SIG-M5 treated with dmso at 0.1 percent for 504 hours (cell line): ENCODE data around the gene GALNT14.

Source experiments
- DNase-seq: peaks from one replicate; lab custom pipeline; 2025; ENCODE audit not compliant: unreplicated experiment; lab: John Stamatoyannopoulos, UW

GALNT14 gene

GRCh38 chr2:31136000-31136399 lies 2.2 kb downstream of the GALNT14 start:
- DNase-seq: no peak

- no peak for DNase-seq
Observed at GRCh38 chr2:31134480-31134879, 3.8 kb downstream of the GALNT14 start.

- no peak for DNase-seq
Observed at GRCh38 chr2:31132786-31133185, 5.5 kb downstream of the GALNT14 start.

- DNase-seq: no peak
Observed at GRCh38 chr2:31131871-31132270, 6.4 kb downstream of the GALNT14 start.

GRCh38 chr2:31129375-31130171 lies 8.7 kb downstream of the GALNT14 start:
- no peak for DNase-seq

GRCh38 chr2:31127931-31128330 lies 10.3 kb downstream of the GALNT14 start:
- DNase-seq: no peak

GRCh38 chr2:31125918-31126695 lies 12.1 kb downstream of the GALNT14 start:
- DNase-seq: no peak

GRCh38 chr2:31124904-31125303 lies 13.3 kb downstream of the GALNT14 start:
- DNase-seq: no peak

- DNase-seq: no peak
Observed at GRCh38 chr2:31122133-31122532, 16.1 kb downstream of the GALNT14 start.

GRCh38 chr2:31113765-31114164 lies 24.5 kb downstream of the GALNT14 start:
- no peak for DNase-seq

GRCh38 chr2:31112544-31112943 lies 25.7 kb downstream of the GALNT14 start:
- DNase-seq: no peak

GRCh38 chr2:31110998-31111397 lies 27.2 kb downstream of the GALNT14 start:
- no peak for DNase-seq

- no peak for DNase-seq
Observed at GRCh38 chr2:31110431-31110830, 27.8 kb downstream of the GALNT14 start.

GRCh38 chr2:31109633-31110192 lies 28.5 kb downstream of the GALNT14 start:
- no peak for DNase-seq

GRCh38 chr2:31108561-31109286 lies 29.5 kb downstream of the GALNT14 start:
- no peak for DNase-seq

- peak; percentile 5 for DNase-seq
Observed at GRCh38 chr2:31107591-31108300, 30.5 kb downstream of the GALNT14 start.

- DNase-seq: no peak
Observed at GRCh38 chr2:31101701-31102100, 36.5 kb downstream of the GALNT14 start.

- DNase-seq: no peak
Observed at GRCh38 chr2:31097962-31098613, 40.2 kb downstream of the GALNT14 start.

GRCh38 chr2:31090188-31090587 lies 48.1 kb downstream of the GALNT14 start:
- DNase-seq: no peak

GRCh38 chr2:31089645-31090044 lies 48.6 kb downstream of the GALNT14 start:
- no peak for DNase-seq
